Ishikawa (cell line): ENCODE measurements around the gene POC1B.

Experiments used
- CEBPB ChIP-seq: IDR thresholded peaks from 2 replicates; pipeline ENCODE4 v1.6.1; 2012
- CREB1 ChIP-seq: IDR thresholded peaks from 2 replicates; pipeline ENCODE4 v1.6.1; 2012; ENCODE audit warnings: low read depth
- EGR1 ChIP-seq: IDR thresholded peaks from 2 replicates; pipeline ENCODE4 v1.6.1; 2012
- EP300 ChIP-seq: IDR thresholded peaks from 2 replicates; pipeline ENCODE4 v1.6.1; 2012; ENCODE audit warnings: borderline replicate concordance
- FOXM1 ChIP-seq: IDR thresholded peaks from 2 replicates; pipeline ENCODE4 v1.6.1; 2012; ENCODE audit warnings: low read depth, borderline replicate concordance
- MAX ChIP-seq: IDR thresholded peaks from 2 replicates; pipeline ENCODE4 v1.6.1; 2012
- NFIC ChIP-seq: IDR thresholded peaks from 2 replicates; pipeline ENCODE4 v1.6.1; 2012
- RAD21 ChIP-seq: IDR thresholded peaks from 2 replicates; pipeline ENCODE4 v1.6.1; 2012; ENCODE audit warnings: low read depth
- REST ChIP-seq: IDR thresholded peaks from 2 replicates; pipeline ENCODE4 v1.6.1; 2012; ENCODE audit warnings: low read depth, mild to moderate bottlenecking
- TAF1 ChIP-seq: IDR thresholded peaks from 2 replicates; pipeline ENCODE4 v1.6.1; 2012; ENCODE audit warnings: low read depth, mild to moderate bottlenecking
- TEAD4 ChIP-seq: IDR thresholded peaks from 2 replicates; pipeline ENCODE4 v1.6.1; 2012
- USF1 ChIP-seq: IDR thresholded peaks from 2 replicates; pipeline ENCODE4 v1.6.1; 2012
- YY1 ChIP-seq: IDR thresholded peaks from 2 replicates; pipeline ENCODE4 v1.6.1; 2012; ENCODE audit warnings: low read depth
- ZBTB7A ChIP-seq: IDR thresholded peaks from 2 replicates; pipeline ENCODE4 v1.6.1; 2012; ENCODE audit warnings: low read depth

GRCh38 chr12:89391726-89392336 is 134.0 kb downstream of the POC1B start:
- TF ChIP-seq USF1 = 0 out of 2 replicates have a peak, but pooled peaks have one; percentile 15
- peak; percentile 55; the same call in 1 of the 2 replicates for TF ChIP-seq NFIC
- TF ChIP-seq EGR1 = no peak
- peak; percentile 56; the same call in 1 of the 2 replicates for TF ChIP-seq EP300
- TF ChIP-seq CEBPB = no peak
- TF ChIP-seq YY1 = no peak
- no peak for TF ChIP-seq MAX
- TF ChIP-seq ZBTB7A = no peak
- no peak for TF ChIP-seq CREB1
- TF ChIP-seq FOXM1 = no peak
- TF ChIP-seq RAD21 = no peak
- no peak for TF ChIP-seq REST
- no peak for TF ChIP-seq TAF1
- no peak for TF ChIP-seq TEAD4
